ENCODE measurements around the gene GLRX. TPM values are rescaled to one million over a fixed set of nuclear protein-coding genes. Genes with fewer than 3 reads are reported as not detected.

GLRX gene, protein sequence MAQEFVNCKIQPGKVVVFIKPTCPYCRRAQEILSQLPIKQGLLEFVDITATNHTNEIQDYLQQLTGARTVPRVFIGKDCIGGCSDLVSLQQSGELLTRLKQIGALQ
- 12.4 and 21.3 TPM in 2 replicates for total RNA-seq

DNA sequence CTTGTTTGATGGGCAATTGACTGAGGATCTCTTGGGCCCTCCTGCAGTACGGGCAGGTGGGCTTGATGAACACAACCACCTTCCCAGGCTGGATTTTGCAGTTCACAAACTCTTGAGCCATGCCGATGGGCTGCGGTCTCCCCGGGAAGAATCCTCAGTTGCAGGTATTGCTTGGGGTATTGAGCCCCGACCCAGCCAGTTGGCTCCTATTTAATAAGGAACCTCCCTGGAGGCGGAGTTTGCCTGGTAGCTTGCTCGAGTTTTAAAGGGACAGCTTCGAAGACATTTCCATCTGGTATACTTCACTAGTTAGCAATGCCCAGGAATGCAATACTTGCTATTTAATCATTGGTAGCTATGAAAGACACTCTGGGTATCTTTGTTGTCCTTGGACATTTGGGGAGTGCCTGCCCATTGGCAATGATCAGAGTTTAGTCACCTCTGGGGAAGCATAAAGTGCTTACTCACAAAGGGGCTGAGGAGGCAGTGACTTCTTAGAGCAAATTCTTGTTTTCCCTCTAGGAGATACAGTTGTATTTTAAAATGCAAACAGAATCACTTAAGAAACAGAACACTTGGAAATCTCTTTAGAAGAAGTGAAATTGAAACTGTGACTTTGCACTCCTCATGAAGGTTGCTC lies at the start of gene GLRX:
GLRX (minus strand) TSS at position 185 of the 640 bp plus-strand sequence; CDS start at position 121, 64 bp downstream.

Other genes with a start within 250 kb of the GLRX start
- 0.29 and 0.33 TPM in 2 replicates for gene GPR150, start 202.6 kb downstream of the GLRX start, total RNA-seq
- gene RFESD, start 175.9 kb downstream of the GLRX start, total RNA-seq = 0.65 and 1.4 TPM in 2 replicates
- gene SPATA9, start 139.7 kb downstream of the GLRX start, total RNA-seq = 0.48 and 0.65 TPM in 2 replicates
- 52.3 and 66.3 TPM in 2 replicates for gene RHOBTB3, start 91.4 kb downstream of the GLRX start, total RNA-seq
- gene ELL2, start 139.1 kb upstream of the GLRX start, total RNA-seq = 15.4 and 23.4 TPM in 2 replicates

Measured in vein endothelial cell (primary cell).